Ovary (tissue), 9 donors: ENCODE measurements around the gene CISD2. TPM values are rescaled to one million over a fixed set of nuclear protein-coding genes. Genes with fewer than 3 reads are reported as not detected.

Experiments used
- DNase-seq, 5 donors: peaks; one replicate each; pipeline ENCODE4 v3.0.0-alpha.2; 2019 to 2020
- H3K27ac ChIP-seq, 2 donors: fragments of 200-600 bp; one replicate each; pipeline versions ENCODE4 v1.5.1 to v1.8.0; 2019 to 2022
- H3K27me3 ChIP-seq: fragments of 200-600 bp; one replicate; pipeline ENCODE4 v1.8.0; 2022
- H3K36me3 ChIP-seq: fragments of 200-600 bp; sonication (generic); one replicate; pipeline ENCODE4 v1.5.1; 2019
- H3K4me1 ChIP-seq: one replicate; pipeline ENCODE4 v1.8.1; 2013; ENCODE audit warnings: mild to moderate bottlenecking, moderate library complexity; ENCODE audit not compliant: insufficient read depth
- H3K4me3 ChIP-seq: fragments of 200-600 bp; sonication (generic); one replicate; pipeline ENCODE4 v1.5.1; 2017
- H3K9me3 ChIP-seq, 2 donors: fragments of 200-600 bp in 1 of 2; sonication (generic) in 1 of 2; one replicate each; pipeline versions ENCODE4 v1.5.1 to v1.8.1; 2013 to 2019; ENCODE audit warnings: mild to moderate bottlenecking in 1 of 2, moderate library complexity in 1 of 2
- EP300 ChIP-seq: sonication (generic); formaldehyde crosslinking; IDR thresholded peaks from one replicate; pipeline ENCODE4 v1.6.1; 2017; ENCODE audit warnings: antibody characterized with exemption
- POLR2A ChIP-seq: fragments of 450-650 bp; IDR thresholded peaks from one replicate; pipeline ENCODE4 v1.6.1; 2017; ENCODE audit warnings: antibody characterized with exemption, mild to moderate bottlenecking, moderate library complexity
- WGBS, 3 donors: extraction: QIAGEN DNeasy Blood & Tissue Kit in 1 of 3; methylation state at CpG; one replicate each; pipeline versions ENCODE4 v1.1.5 to v1.1.7; 2013 to 2017; 5-methylcytosine and 5-hydroxymethylcytosine counted together
- intact Hi-C, 4 donors: fragments of 100-400 bp; cut with DNase I; formaldehyde crosslinking; loops; one replicate each; pipeline versions ENCODE4 v1.11.0 to v1.15.1; 2022 to 2023
- polyA plus RNA-seq, 2 donors: library from polyadenylated mRNA; stranded (reverse); fragments of 200-250 nt in 1 of 2; fragments of 350-450 nt in 1 of 2; fragmentation: Illumina TruSeq in 1 of 2; extraction: RNeasy Lipid Tissue Mini Kit (QIAGEN cat#74804) in 1 of 2; gene quantifications; one replicate each; pipeline ENCODE4 v1.2.3, GENCODE V29; 2013 to 2014
- total RNA-seq, 7 donors: library from RNA; depleted of rRNA in 2 of 7; stranded (reverse); fragments of >200 nt in 2 of 7; fragmentation: NEBNext Ultra II Directional in 3 of 7; extraction: Animal tissue kit (Norgen Biotek cat#: 25700) in 3 of 7; gene quantifications; one replicate each; pipeline versions ENCODE4 v1.1.0 to v1.2.4, GENCODE V29; 2016 to 2023
- TF ChIP-seq, protein P1 (sequence below), 3 donors: fragments of 450-650 bp in 2 of 3; fragments of 200-600 bp in 1 of 3; IDR thresholded peaks; one replicate each; pipeline versions ENCODE4 v1.5.1 to v1.8.0; 2016 to 2022; ENCODE audit warnings: antibody characterized with exemption in 3 of 3, mild to moderate bottlenecking in 1 of 3
- donor health status: DM: no; HTN: no; CAD: no; lungs with moderate emphysema.
- donor health status: DM: no; HTN: no; CAD: no.
- donor health status: Bipolar disorder and iron deficiency.
- donor health status: DM: yes; HTN: yes; CAD: no.
- donor health status: DM: no; HTN: no; CAD: no.
- donor health status: DM: yes; HTN: yes; CAD: no.

Gene CISD2
- total and polyA plus RNA-seq, 9 donors, result 7.9 to 27.1 (median 19.1) TPM

GRCh38 chr4:102843938-102844337 is 24.9 kb upstream of the CISD2 start:
- no peaks in the 10 kb centered on the region for H3K27me3 ChIP-seq
- no peaks in the 10 kb centered on the region for H3K4me1 ChIP-seq
- WGBS, 3 donors, result 97 to 100% (median 97%) methylated on average over 1 of the region's 1 CpG
- no peak overlapping the region for H3K4me3 ChIP-seq
- no peaks in the 10 kb centered on the region for H3K36me3 ChIP-seq
- DNase-seq, result no peak
- no peak overlapping the region for H3K27ac ChIP-seq
- H3K9me3 ChIP-seq, result no peaks in the 10 kb centered on the region
- TF ChIP-seq EP300, result no peak
- TF ChIP-seq POLR2A, result no peak
- TF ChIP-seq, protein P1, sequence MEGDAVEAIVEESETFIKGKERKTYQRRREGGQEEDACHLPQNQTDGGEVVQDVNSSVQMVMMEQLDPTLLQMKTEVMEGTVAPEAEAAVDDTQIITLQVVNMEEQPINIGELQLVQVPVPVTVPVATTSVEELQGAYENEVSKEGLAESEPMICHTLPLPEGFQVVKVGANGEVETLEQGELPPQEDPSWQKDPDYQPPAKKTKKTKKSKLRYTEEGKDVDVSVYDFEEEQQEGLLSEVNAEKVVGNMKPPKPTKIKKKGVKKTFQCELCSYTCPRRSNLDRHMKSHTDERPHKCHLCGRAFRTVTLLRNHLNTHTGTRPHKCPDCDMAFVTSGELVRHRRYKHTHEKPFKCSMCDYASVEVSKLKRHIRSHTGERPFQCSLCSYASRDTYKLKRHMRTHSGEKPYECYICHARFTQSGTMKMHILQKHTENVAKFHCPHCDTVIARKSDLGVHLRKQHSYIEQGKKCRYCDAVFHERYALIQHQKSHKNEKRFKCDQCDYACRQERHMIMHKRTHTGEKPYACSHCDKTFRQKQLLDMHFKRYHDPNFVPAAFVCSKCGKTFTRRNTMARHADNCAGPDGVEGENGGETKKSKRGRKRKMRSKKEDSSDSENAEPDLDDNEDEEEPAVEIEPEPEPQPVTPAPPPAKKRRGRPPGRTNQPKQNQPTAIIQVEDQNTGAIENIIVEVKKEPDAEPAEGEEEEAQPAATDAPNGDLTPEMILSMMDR (IDR thresholded peaks at IDR 0.05), result no peak
- intact Hi-C loops, result no loop called here

DNA sequence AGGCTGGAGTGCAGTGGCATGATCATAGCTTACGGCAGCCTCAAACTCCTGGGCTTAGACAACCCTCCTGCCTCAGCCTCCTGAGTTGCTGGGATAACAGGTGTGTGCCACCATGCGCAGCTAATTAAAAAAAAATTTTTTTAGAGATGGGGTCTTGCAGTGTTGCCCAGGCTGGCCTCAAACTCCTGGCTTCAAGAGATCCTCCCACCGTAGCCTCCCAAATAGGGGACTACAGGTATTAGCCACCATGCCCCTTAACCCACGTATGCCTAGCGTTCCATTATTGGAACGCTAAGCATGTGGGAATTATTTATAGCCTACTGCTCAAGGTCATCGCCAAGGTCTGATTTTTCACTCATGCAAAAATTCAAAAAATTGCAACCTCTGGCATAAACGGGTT is 21.1 kb upstream of the CISD2 start:
- Histone ChIP-seq H3K4me1 (no peaks in the 10 kb centered on the region), H3K27ac (no peak overlapping the region), H3K36me3 (no peaks in the 10 kb centered on the region), H3K27me3 (no peaks in the 10 kb centered on the region), H3K9me3 (no peaks in the 10 kb centered on the region), H3K4me3 (no peak overlapping the region)
- DNase-seq, result no peak
- TF ChIP-seq, protein P1 (IDR thresholded peaks at IDR 0.05), result no peak
- TF ChIP-seq POLR2A (no peak), EP300 (no peak)
- 89 to 91% (median 91%) methylated on average over 8 of the region's 8 CpGs for WGBS, 3 donors
- intact Hi-C loops, result no loop called here

GRCh38 chr4:102849579-102850104 is 19.1 kb upstream of the CISD2 start:
- intact Hi-C loops, result no loop called here
- TF ChIP-seq POLR2A (no peak), EP300 (no peak)
- TF ChIP-seq, protein P1 (IDR thresholded peaks at IDR 0.05), result no peak
- no peak for DNase-seq
- Histone ChIP-seq H3K27ac (no peak overlapping the region), H3K9me3 (no peaks in the 10 kb centered on the region), H3K27me3 (no peaks in the 10 kb centered on the region), H3K36me3 (no peaks in the 10 kb centered on the region), H3K4me1 (no peaks in the 10 kb centered on the region), H3K4me3 (no peak overlapping the region)
- WGBS, 3 donors, result 86 to 88% (median 86%) methylated on average over 3 of the region's 3 CpGs

GRCh38 chr4:102850370-102850769 is 18.4 kb upstream of the CISD2 start:
- intact Hi-C loops, result no loop called here
- no peak for DNase-seq
- no peaks in the 10 kb centered on the region for H3K4me1 ChIP-seq
- H3K27me3 ChIP-seq, result no peaks in the 10 kb centered on the region
- H3K4me3 ChIP-seq, result no peak overlapping the region
- WGBS, 3 donors, result 93 to 95% (median 95%) methylated on average over 2 of the region's 2 CpGs
- H3K36me3 ChIP-seq, result no peaks in the 10 kb centered on the region
- no peak overlapping the region for H3K27ac ChIP-seq
- TF ChIP-seq EP300 (no peak), POLR2A (no peak)
- TF ChIP-seq, protein P1 (IDR thresholded peaks at IDR 0.05), result no peak
- H3K9me3 ChIP-seq, result no peaks in the 10 kb centered on the region
